Hepatocyte (in vitro differentiated cells): Measurements from ENCODE around the gene TSPAN4.

ENCODE experiments used
- EZH2phosphoT487 ChIP-seq: fragments of 200-600 bp; sonication (generic); IDR thresholded peaks from one replicate; pipeline ENCODE4 v1.6.1; 2018; ENCODE audit warnings: antibody characterized with exemption, mild to moderate bottlenecking, low read depth, moderate library complexity; ENCODE audit not compliant: unreplicated experiment, severe bottlenecking
- TF ChIP-seq, protein P1 (sequence below): fragments of 200-600 bp; sonication (generic); IDR thresholded peaks from 2 replicates; pipeline ENCODE4 v1.5.1; 2016; ENCODE audit warnings: antibody characterized with exemption, mild to moderate bottlenecking; ENCODE audit not compliant: poor library complexity

DNA sequence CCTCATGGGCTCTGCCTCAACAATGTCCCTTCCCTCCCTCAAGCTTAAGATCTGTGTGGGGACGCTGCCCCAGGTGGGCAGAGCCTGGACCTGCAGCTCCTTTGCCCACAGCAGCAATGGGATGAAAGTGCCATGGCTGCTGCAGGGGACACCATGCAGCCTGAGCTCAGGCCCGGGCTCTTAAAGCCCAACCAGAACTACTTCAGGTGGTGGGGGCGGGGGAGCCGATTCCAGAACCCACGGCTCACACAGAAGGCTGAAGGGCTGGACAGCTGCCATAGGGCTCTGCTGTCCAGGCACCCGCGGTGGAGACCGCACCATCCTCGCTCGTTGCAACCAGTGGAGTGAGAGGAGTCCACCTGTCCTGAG, 55.5 kb downstream of the TSPAN4 start:
- TF ChIP-seq EZH2phosphoT487, result no peak
- TF ChIP-seq, protein P1, sequence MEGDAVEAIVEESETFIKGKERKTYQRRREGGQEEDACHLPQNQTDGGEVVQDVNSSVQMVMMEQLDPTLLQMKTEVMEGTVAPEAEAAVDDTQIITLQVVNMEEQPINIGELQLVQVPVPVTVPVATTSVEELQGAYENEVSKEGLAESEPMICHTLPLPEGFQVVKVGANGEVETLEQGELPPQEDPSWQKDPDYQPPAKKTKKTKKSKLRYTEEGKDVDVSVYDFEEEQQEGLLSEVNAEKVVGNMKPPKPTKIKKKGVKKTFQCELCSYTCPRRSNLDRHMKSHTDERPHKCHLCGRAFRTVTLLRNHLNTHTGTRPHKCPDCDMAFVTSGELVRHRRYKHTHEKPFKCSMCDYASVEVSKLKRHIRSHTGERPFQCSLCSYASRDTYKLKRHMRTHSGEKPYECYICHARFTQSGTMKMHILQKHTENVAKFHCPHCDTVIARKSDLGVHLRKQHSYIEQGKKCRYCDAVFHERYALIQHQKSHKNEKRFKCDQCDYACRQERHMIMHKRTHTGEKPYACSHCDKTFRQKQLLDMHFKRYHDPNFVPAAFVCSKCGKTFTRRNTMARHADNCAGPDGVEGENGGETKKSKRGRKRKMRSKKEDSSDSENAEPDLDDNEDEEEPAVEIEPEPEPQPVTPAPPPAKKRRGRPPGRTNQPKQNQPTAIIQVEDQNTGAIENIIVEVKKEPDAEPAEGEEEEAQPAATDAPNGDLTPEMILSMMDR, result peak; percentile 28
